Colonic mucosa (tissue), 4 donors: ENCODE results near the gene PDC. TPM values are rescaled to one million over a fixed set of nuclear protein-coding genes. Genes with fewer than 3 reads are reported as not detected.

Source experiments
- DNase-seq: peaks from one replicate; pipeline ENCODE4 v3.0.0-alpha.2; 2020
- H3K27ac ChIP-seq: fragments of 200-600 bp; one replicate; pipeline ENCODE4 v1.8.0; 2021
- H3K27me3 ChIP-seq: fragments of 200-600 bp; one replicate; pipeline ENCODE4 v1.8.0; 2021
- H3K36me3 ChIP-seq: fragments of 200-600 bp; one replicate; pipeline ENCODE4 v1.8.0; 2021
- H3K4me1 ChIP-seq: fragments of 200-600 bp; one replicate; pipeline ENCODE4 v1.8.0; 2021; ENCODE audit warnings: mild to moderate bottlenecking
- H3K4me3 ChIP-seq: fragments of 200-600 bp; one replicate; pipeline ENCODE4 v1.8.0; 2021
- H3K9ac ChIP-seq, 2 donors: one replicate each; pipeline ENCODE4 v1.7.0; 2013; ENCODE audit warnings: control low read depth in 2 of 2, low read depth in 2 of 2, low read length in 2 of 2
- H3K9me3 ChIP-seq: fragments of 200-600 bp; one replicate; pipeline ENCODE4 v1.8.0; 2021
- CTCF ChIP-seq: fragments of 200-600 bp; IDR thresholded peaks from one replicate; pipeline ENCODE4 v1.8.0; 2022; ENCODE audit warnings: antibody characterized with exemption, mild to moderate bottlenecking
- intact Hi-C: fragments of 100-400 bp; cut with DNase I; formaldehyde crosslinking; loops from one replicate; pipeline ENCODE4 v1.14.1; 2022
- total RNA-seq, 2 donors: library from RNA; stranded (reverse); fragmentation: NEBNext Ultra II Directional in 1 of 2; extraction: Animal tissue kit (Norgen Biotek cat#: 25700) in 1 of 2; gene quantifications; one replicate each; pipeline ENCODE4 v1.2.1, GENCODE V29; 2021
- donor health status: healthy.
- donor health status: DM: no; HTN: no; CAD: no.
- donor health status: DM: no; HTN: no; CAD: no.

The PDC gene
- total RNA-seq, 2 donors from 2014 or later = not detected

GRCh38 chr1:186482661-186483255 is 21.8 kb upstream of the PDC start:
- Histone ChIP-seq H3K36me3 (no peaks in the 10 kb centered on the region), H3K27me3 (no peaks in the 10 kb centered on the region), H3K9me3 (no peaks in the 10 kb centered on the region), H3K27ac (no peak overlapping the region), H3K4me1 (no peaks in the 10 kb centered on the region), H3K4me3 (no peak overlapping the region), H3K9ac (no peak overlapping the region)
- peak; percentile 43 for DNase-seq
- TF ChIP-seq CTCF = peak; percentile 88
- intact Hi-C loops = loop anchor here (2.0 to 10.0 kb wide), 2 partner anchors 202 to 502 kb away; partner anchors contain the start of gene PTGS2

GRCh38 chr1:186481303-186481888 is 20.5 kb upstream of the PDC start:
- no peak for DNase-seq
- no peak overlapping the region for H3K9ac ChIP-seq
- intact Hi-C loops = loop anchor here (10.0 kb wide), 1 partner anchor 203 kb away; the partner anchor contains the start of gene PTGS2
- H3K4me1 ChIP-seq = no peaks in the 10 kb centered on the region
- no peaks in the 10 kb centered on the region for H3K36me3 ChIP-seq
- no peak overlapping the region for H3K4me3 ChIP-seq
- no peaks in the 10 kb centered on the region for H3K27me3 ChIP-seq
- no peaks in the 10 kb centered on the region for H3K9me3 ChIP-seq
- TF ChIP-seq CTCF = no peak
- no peak overlapping the region for H3K27ac ChIP-seq

GRCh38 chr1:186479162-186479561 is 18.2 kb upstream of the PDC start:
- no peaks in the 10 kb centered on the region for H3K36me3 ChIP-seq
- H3K27me3 ChIP-seq = no peaks in the 10 kb centered on the region
- H3K9me3 ChIP-seq = no peaks in the 10 kb centered on the region
- no peak overlapping the region for H3K27ac ChIP-seq
- intact Hi-C loops = no loop called here
- DNase-seq = no peak
- H3K9ac ChIP-seq = no peak overlapping the region
- no peak overlapping the region for H3K4me3 ChIP-seq
- H3K4me1 ChIP-seq = no peaks in the 10 kb centered on the region
- no peak for TF ChIP-seq CTCF

GRCh38 chr1:186476264-186477040 is 15.5 kb upstream of the PDC start:
- intact Hi-C loops = no loop called here
- Histone ChIP-seq H3K9ac (no peak overlapping the region), H3K4me1 (no peaks in the 10 kb centered on the region)

More at GRCh38 chr1:186476264-186477040, 15.5 kb upstream of the PDC start:
- no peak for DNase-seq
- H3K27me3 ChIP-seq = no peaks in the 10 kb centered on the region
- no peak for TF ChIP-seq CTCF
- no peaks in the 10 kb centered on the region for H3K9me3 ChIP-seq
- no peak overlapping the region for H3K4me3 ChIP-seq
- H3K36me3 ChIP-seq = no peaks in the 10 kb centered on the region
- H3K27ac ChIP-seq = no peak overlapping the region
